ENCODE measurements around the gene CEP131. TPM values are rescaled to one million over a fixed set of nuclear protein-coding genes. Genes with fewer than 3 reads are reported as not detected.

Gene CEP131
- total and polyA plus RNA-seq, 2 of the 4 experiments (the other 2 are of a cell fraction), result 4.8 to 9.6 TPM

DNA sequence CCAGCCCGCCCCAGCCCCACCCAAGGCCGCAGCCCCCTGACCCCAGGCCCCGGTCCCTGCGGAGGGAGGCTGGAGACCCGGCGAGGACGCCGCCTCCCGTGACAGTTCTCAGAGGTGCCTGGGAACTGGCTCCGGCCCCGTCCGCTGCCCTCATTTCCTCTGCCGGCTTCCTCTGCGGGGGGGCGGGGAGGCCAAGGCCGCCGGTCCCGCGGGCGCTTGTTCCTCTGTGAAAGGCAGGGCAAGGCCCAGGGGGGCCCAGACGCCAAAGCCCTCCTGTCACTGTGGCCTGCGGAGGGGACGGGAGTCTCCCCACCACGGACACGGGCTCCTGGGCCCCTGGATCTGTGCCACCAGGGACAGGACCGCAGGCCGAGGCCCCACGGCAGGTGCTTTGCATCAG is 62.5 kb downstream of the CEP131 start:
- ATAC-seq (ENCODE audit: low read depth), result no peak
- 31% methylated on average over 13 of the region's 28 CpGs; no CpG with 5 or more reads in 1 of the 2 experiments for WGBS, 2 experiments (ENCODE audit: extremely low coverage in 2 of 2, insufficient read length in 1 of 2)
- no TSS peak for BruUV-seq (replicated peaks)

More for the DNA sequence above, 62.5 kb downstream of the CEP131 start:
- ChIA-PET CTCF (no interaction called here), POLR2A (ENCODE audit: unreplicated experiment) (no interaction called here)
- Histone ChIP-seq H3K9ac (ENCODE audit: low read depth, low read length) (no peak overlapping the region), H2AK9ac (replicated peaks; ENCODE audit: low read depth, low read length, poor library complexity) (no peak overlapping the region), H4K8ac (ENCODE audit: low read depth in 2 of 2, low read length in 2 of 2) (no peak overlapping the region), H4K91ac (ENCODE audit: insufficient read depth, low read depth, low read length) (no peak overlapping the region), H3K9me3 (ENCODE audit: control insufficient read depth, insufficient read depth, low read length) (no peaks in the 10 kb centered on the region), H3K36me3 (ENCODE audit: control insufficient read depth, insufficient read depth, low read length) (no peaks in the 10 kb centered on the region), H3K4ac (ENCODE audit: low read depth, low read length) (no peak overlapping the region), H4K20me1 (ENCODE audit: insufficient read depth, low read length) (no peaks in the 10 kb centered on the region), H3K9me1 (ENCODE audit: insufficient read depth, low read length) (no peaks in the 10 kb centered on the region), H3K79me1 (ENCODE audit: low read depth in 1 of 2, low read length in 2 of 2) (no peaks in the 10 kb centered on the region), H2BK20ac (ENCODE audit: low read depth, low read length) (no peak overlapping the region), H3K4me3 (ENCODE audit: insufficient read depth, low read depth, low read length) (no peak overlapping the region), H3K27ac (ENCODE audit: insufficient read depth, low read length) (no peak overlapping the region), H2BK15ac (ENCODE audit: low read depth, low read length) (no peak overlapping the region), H3K23ac (ENCODE audit: low read depth, low read length) (no peak overlapping the region), H2AFZ (replicated peaks; ENCODE audit: low read length, poor library complexity) (no peak overlapping the region), H3K4me1 (ENCODE audit: control insufficient read depth, insufficient read depth, low read length) (no peaks in the 10 kb centered on the region), H3K56ac (ENCODE audit: extremely low read depth, insufficient read depth, low read length) (no peak overlapping the region), H2BK120ac (ENCODE audit: low read depth, low read length) (no peak overlapping the region), H2BK5ac (ENCODE audit: low read depth, low read length, poor library complexity, severe bottlenecking) (no peak overlapping the region), H3K14ac (replicated peaks; ENCODE audit: low read depth, low read length) (no peak overlapping the region), H3K4me2 (ENCODE audit: low read depth, low read length) (no peak overlapping the region), H4K5ac (ENCODE audit: low read depth, low read length) (no peak overlapping the region), H3K18ac (ENCODE audit: low read depth, low read length) (no peak overlapping the region), H3K27me3 (ENCODE audit: control insufficient read depth, insufficient read depth, low read length) (peaks cover 30% of the 10 kb centered on the region; the same call in 1 of the 2 replicates), H2AK5ac (ENCODE audit: low read depth, low read length) (no peak overlapping the region)
- TF ChIP-seq MAFK (IDR thresholded peaks at IDR 0.05; ENCODE audit: low read depth, low read length) (no peak), RFX5 (IDR thresholded peaks at IDR 0.05; ENCODE audit: low read depth, low read length) (no peak), MAZ (IDR thresholded peaks at IDR 0.05; ENCODE audit: borderline replicate concordance, low read depth, low read length) (no peak), POLR2A (IDR thresholded peaks at IDR 0.05; ENCODE audit: low read depth, low read length) (no peak), FOS (IDR thresholded peaks at IDR 0.05; ENCODE audit: low read depth, low read length) (no peak), SMC3 (IDR thresholded peaks at IDR 0.05; ENCODE audit: low read depth, low read length) (no peak), BHLHE40 (IDR thresholded peaks at IDR 0.05; ENCODE audit: low read depth, low read length) (no peak), RAD21 (IDR thresholded peaks at IDR 0.05; ENCODE audit: low read length) (no peak), NFE2L2 (IDR thresholded peaks at IDR 0.05; ENCODE audit: low read depth, low read length) (no peak), CHD1 (IDR thresholded peaks at IDR 0.05; ENCODE audit: low read depth, low read length) (no peak)
- TF ChIP-seq, protein P1, sequence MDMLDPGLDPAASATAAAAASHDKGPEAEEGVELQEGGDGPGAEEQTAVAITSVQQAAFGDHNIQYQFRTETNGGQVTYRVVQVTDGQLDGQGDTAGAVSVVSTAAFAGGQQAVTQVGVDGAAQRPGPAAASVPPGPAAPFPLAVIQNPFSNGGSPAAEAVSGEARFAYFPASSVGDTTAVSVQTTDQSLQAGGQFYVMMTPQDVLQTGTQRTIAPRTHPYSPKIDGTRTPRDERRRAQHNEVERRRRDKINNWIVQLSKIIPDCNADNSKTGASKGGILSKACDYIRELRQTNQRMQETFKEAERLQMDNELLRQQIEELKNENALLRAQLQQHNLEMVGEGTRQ (IDR thresholded peaks at IDR 0.05; ENCODE audit: low read depth, low read length), result no peak
- TF ChIP-seq, protein P2, sequence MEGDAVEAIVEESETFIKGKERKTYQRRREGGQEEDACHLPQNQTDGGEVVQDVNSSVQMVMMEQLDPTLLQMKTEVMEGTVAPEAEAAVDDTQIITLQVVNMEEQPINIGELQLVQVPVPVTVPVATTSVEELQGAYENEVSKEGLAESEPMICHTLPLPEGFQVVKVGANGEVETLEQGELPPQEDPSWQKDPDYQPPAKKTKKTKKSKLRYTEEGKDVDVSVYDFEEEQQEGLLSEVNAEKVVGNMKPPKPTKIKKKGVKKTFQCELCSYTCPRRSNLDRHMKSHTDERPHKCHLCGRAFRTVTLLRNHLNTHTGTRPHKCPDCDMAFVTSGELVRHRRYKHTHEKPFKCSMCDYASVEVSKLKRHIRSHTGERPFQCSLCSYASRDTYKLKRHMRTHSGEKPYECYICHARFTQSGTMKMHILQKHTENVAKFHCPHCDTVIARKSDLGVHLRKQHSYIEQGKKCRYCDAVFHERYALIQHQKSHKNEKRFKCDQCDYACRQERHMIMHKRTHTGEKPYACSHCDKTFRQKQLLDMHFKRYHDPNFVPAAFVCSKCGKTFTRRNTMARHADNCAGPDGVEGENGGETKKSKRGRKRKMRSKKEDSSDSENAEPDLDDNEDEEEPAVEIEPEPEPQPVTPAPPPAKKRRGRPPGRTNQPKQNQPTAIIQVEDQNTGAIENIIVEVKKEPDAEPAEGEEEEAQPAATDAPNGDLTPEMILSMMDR (conservative IDR thresholded peaks at IDR 0.05; ENCODE audit: low read depth, low read length), result no peak
- TF ChIP-seq, protein P3, sequence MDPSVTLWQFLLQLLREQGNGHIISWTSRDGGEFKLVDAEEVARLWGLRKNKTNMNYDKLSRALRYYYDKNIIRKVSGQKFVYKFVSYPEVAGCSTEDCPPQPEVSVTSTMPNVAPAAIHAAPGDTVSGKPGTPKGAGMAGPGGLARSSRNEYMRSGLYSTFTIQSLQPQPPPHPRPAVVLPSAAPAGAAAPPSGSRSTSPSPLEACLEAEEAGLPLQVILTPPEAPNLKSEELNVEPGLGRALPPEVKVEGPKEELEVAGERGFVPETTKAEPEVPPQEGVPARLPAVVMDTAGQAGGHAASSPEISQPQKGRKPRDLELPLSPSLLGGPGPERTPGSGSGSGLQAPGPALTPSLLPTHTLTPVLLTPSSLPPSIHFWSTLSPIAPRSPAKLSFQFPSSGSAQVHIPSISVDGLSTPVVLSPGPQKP (IDR thresholded peaks at IDR 0.05; ENCODE audit: borderline replicate concordance, low read depth, low read length), result no peak
- intact Hi-C loops (cut with micrococcal nuclease), result no loop called here
- in situ Hi-C loops (cut with MboI; ENCODE audit: low sequenced_read_pairs), result no loop called here
- no peak for DNase-seq
- dilution Hi-C loops (cut with HindIII; ENCODE audit: low sequenced_read_pairs, unreplicated experiment), result no loop called here

Data from IMR-90 (cell line).